ENCODE measurements around the gene HOOK2. TPM values are rescaled to one million over a fixed set of nuclear protein-coding genes. Genes with fewer than 3 reads are reported as not detected.
A peak's percentile ranks its signal among the peaks of the same experiment; 100 is the strongest.

HOOK2 gene
- total RNA-seq, 2 donors from 2014 or later = 54.8 to 72.0 TPM

DNA sequence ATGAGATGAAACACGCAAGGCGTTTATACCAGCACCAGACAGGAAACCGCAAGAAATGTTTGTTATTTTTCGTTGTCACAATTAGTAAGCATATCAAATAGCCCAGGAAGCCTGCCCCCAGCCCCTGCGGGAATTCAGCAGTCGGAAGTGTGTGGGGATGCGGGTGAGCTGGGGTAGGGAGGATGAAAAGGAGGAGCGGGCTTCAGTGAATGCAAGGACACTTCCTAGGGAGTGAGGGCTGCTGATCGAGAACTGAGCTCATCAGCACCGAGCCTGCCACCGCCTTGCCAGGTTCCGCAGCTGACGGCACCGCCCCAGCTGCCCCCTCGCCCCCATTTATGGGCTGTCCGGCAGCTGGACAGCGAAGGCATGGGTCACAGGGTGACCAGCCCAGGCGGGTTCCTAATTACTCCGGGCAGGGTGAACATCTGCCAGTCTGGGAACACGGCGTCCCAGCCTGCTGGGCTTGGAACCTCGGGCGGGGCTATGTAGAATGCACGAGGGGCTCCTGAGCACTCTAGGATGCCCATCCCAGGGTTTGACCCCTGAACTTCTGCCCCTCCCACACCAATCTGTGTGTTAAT lies 25.3 kb downstream of the HOOK2 start:
- peak; percentile 33 for DNase-seq
- Histone ChIP-seq H3K9ac (ENCODE audit: low read depth in 2 of 2, low read length in 2 of 2) (peak overlapping the region in 1 of 2 donors; percentile 40), H3K4me3 (no peak overlapping the region), H3K9me3 (no peaks in the 10 kb centered on the region), H3K27ac (no peak overlapping the region), H3K4me1 (no peaks in the 10 kb centered on the region), H3K36me3 (peaks cover 7% of the 10 kb centered on the region), H3K27me3 (peaks cover 10% of the 10 kb centered on the region)
- intact Hi-C loops (cut with DNase I) = no loop called here
- TF ChIP-seq, protein P1, sequence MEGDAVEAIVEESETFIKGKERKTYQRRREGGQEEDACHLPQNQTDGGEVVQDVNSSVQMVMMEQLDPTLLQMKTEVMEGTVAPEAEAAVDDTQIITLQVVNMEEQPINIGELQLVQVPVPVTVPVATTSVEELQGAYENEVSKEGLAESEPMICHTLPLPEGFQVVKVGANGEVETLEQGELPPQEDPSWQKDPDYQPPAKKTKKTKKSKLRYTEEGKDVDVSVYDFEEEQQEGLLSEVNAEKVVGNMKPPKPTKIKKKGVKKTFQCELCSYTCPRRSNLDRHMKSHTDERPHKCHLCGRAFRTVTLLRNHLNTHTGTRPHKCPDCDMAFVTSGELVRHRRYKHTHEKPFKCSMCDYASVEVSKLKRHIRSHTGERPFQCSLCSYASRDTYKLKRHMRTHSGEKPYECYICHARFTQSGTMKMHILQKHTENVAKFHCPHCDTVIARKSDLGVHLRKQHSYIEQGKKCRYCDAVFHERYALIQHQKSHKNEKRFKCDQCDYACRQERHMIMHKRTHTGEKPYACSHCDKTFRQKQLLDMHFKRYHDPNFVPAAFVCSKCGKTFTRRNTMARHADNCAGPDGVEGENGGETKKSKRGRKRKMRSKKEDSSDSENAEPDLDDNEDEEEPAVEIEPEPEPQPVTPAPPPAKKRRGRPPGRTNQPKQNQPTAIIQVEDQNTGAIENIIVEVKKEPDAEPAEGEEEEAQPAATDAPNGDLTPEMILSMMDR (IDR thresholded peaks at IDR 0.05) = no peak

DNA sequence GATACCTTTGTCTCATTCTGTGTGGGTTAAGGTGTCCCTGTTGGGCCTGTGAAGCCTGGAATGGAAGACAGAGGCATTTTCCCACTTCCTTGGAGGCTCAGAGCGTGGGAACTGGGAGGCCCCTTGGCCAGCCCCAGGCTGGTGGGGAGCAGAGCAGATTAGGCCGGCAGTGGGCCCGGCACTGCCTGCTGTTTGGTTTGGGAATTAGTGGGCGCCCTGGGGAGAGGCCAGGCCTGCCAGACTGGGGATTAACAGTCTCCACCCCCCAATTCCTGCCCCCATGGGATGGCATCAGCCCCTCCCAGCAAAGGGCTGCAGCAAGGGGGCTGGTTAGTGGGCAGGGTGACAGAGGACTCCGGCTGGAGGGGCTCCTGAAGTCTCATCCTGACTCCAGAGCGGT lies 26.9 kb downstream of the HOOK2 start:
- TF ChIP-seq, protein P1 (IDR thresholded peaks at IDR 0.05) = no peak
- Histone ChIP-seq H3K9ac (ENCODE audit: low read depth in 2 of 2, low read length in 2 of 2) (no peak overlapping the region), H3K27ac (no peak overlapping the region)

DNA sequence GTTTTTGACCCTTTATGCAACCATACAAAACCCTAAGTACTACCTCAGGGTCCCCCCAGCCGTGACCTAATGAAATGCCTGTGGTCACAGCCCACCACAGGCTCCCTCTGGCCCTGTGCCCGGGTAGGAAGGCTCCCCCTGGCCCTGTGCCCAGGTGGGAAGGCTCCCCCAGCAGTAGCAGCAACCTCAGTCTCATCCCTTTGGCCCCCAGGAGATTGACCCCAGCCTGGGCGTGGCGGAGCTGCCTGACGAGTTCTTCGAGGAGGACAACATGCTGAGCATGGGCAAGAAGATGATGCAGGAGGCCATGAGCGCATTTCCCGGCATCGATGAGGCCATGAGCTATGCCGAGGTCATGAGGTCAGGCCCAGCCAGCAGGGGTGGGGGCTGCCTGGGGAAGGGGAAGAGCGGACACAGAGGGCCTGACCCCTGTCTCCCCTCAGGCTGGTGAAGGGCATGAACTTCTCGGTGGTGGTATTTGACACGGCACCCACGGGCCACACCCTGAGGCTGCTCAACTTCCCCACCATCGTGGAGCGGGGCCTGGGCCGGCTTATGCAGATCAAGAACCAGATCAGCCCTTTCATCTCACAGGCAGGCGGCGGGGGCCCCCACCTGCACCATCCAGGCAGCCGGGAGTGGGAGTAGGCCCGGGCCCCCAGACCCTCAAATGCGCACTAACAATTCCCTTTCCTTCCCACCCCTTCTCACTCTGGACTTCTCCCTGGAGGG lies 30.0 kb downstream of the HOOK2 start:
- no peak for DNase-seq
- Histone ChIP-seq H3K9me3 (no peaks in the 10 kb centered on the region), H3K27ac (no peak overlapping the region), H3K36me3 (peaks cover 7% of the 10 kb centered on the region), H3K27me3 (peaks cover 5% of the 10 kb centered on the region), H3K9ac (ENCODE audit: low read depth in 2 of 2, low read length in 2 of 2) (no peak overlapping the region), H3K4me1 (no peaks in the 10 kb centered on the region), H3K4me3 (no peak overlapping the region)
- intact Hi-C loops (cut with DNase I) = no loop called here
- TF ChIP-seq, protein P1 (IDR thresholded peaks at IDR 0.05) = no peak

More for the DNA sequence above, 26.9 kb downstream of the HOOK2 start:
- intact Hi-C loops (cut with DNase I) = no loop called here
- H3K36me3 ChIP-seq = peaks cover 7% of the 10 kb centered on the region
- no peak for DNase-seq
- no peaks in the 10 kb centered on the region for H3K4me1 ChIP-seq
- no peak overlapping the region for H3K4me3 ChIP-seq
- H3K9me3 ChIP-seq = no peaks in the 10 kb centered on the region
- H3K27me3 ChIP-seq = peaks cover 10% of the 10 kb centered on the region

DNA sequence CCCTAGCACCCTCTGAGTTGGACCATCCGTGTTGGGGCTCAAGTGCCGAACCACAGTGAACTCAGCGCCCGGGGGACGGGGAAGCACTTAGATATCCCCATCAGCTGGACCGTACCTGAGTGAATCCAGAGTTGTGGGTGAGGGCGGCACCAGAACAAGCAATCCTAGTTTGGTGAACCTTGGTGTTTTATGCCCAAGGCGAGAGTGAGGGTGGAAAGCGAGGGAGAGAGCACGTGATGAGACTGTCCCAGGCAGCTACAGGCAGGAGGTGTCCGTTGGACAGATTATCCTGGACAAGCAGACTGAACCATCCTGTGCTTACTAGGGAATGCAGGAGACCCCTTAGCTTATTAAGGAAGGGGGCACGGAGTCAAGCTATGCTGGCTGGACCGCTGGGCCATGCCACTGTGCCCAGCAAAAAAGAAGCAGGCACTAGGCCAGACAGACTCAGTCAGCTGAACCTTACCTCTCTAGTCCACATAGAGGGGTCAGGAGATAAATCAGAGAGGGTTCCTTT lies 37.5 kb downstream of the HOOK2 start:
- Histone ChIP-seq H3K9me3 (no peaks in the 10 kb centered on the region), H3K9ac (ENCODE audit: low read depth in 2 of 2, low read length in 2 of 2) (peak overlapping the region; percentile 52 to 85), H3K27me3 (no peaks in the 10 kb centered on the region), H3K4me3 (peak overlapping the region; percentile 88), H3K27ac (no peak overlapping the region), H3K4me1 (peaks cover 19% of the 10 kb centered on the region), H3K36me3 (peaks cover 3% of the 10 kb centered on the region)
- intact Hi-C loops (cut with DNase I) = no loop called here
- TF ChIP-seq, protein P1 (IDR thresholded peaks at IDR 0.05) = no peak
- DNase-seq = no peak

DNA sequence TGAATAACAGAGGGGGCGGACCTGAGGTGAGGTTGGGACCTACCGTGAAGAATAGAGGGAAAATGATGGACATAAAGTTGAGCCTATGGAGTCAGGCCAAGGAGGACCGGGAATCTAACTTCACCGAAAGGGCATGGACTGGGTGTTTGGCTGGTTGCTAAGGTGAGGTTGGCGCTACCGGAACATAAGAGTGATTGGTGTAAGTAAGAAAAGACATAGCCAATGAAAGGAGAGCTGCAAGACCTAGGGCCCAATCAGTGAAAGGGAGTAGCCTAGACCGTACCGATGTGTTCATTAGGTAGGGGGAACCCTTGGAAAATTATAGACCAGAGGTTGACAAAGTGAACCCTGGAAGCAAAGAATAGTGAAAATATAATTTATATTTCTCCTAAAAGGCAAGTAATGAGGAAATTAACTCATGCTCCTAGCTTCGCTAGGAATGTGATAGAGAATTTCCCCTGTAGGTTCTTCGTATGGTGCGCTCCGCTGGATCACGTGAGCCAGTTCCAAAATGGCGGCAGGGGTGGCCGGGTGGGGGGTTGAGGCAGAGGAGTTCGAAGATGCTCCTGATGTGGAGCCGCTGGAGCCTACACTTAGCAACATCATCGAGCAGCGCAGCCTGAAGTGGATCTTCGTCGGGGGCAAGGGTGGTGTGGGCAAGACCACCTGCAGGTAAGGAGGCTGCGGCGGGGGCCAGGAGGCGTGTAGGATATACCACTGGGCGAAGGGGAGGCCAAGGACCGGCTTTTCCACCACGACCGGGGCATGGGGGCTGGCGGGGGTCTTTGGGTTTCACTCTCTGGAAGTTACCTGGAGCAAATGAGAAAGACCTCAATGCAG lies 38.1 kb downstream of the HOOK2 start, which contains the start of gene GET3:
Gene GET3, plus strand, starts transcription at position 503 of the 840 bp plus-strand sequence. Its CDS starts 9 bp downstream, at position 512.
- Histone ChIP-seq H3K9ac (ENCODE audit: low read depth in 2 of 2, low read length in 2 of 2) (peak within 1 kb of the TSS; percentile 52 to 85), H3K27ac (peak within 1 kb of the TSS; percentile 75), H3K36me3 (peaks cover 3% of the 10 kb centered on the region), H3K27me3 (no peaks in the 10 kb centered on the region), H3K9me3 (no peaks in the 10 kb centered on the region), H3K4me3 (peak within 1 kb of the TSS; percentile 88), H3K4me1 (peaks cover 23% of the 10 kb centered on the region)
- intact Hi-C loops (cut with DNase I) = no loop called here
- TF ChIP-seq, protein P1 (IDR thresholded peaks at IDR 0.05) = no peak
- peak; percentile 95 for DNase-seq
